GM18507 (cell line): ENCODE data around the gene SUPT3H.

Source experiments
- DNase-seq: peaks from one replicate; pipeline ENCODE4 v3.0.0; 2011; ENCODE audit warnings: low read depth; ENCODE audit not compliant: insufficient read length; ENCODE audit errors: extremely low spot score
- FAIRE-seq: peaks from 2 replicates; lab custom pipeline; 2011; peaks lifted over from hg19 to GRCh38; lab: Jason Lieb, UNC

The SUPT3H gene

DNA sequence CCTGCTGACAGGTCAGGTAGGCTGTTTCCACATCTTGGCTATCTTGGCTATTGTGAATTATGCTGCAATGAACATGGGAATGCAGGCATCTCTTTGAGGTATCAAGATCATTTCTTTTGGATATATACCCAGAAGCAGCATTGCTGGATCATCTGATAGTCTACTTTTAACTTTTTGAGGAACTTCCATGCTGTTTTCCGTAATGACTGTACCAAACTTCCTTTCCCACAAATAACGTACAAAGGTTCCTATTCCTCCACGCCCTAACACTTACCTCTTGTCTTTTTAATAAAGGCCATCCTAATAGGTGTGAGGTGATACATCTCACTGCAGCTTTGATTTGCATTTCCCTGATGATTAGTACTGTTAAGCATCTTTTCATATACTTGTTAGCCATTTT lies 388.3 kb downstream of the SUPT3H start:
- no peak for FAIRE-seq

DNA sequence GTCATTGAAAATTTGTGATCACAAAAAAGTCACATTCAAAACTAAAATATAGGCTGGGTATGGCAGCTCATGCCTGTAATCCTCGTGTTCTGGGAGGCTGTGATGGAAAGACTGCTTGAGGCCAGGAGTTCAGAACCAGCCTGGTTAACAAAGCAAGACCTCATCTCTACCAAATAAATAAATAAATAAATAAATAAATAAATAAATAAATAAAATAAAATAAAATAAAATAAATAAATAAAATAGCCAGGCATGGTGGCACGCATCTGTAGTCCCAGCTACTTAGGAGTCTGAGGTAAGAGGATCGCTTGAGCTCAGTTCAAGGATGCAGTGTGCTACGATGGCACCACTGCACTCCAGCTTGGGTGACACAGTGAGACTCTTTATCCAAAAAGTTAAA lies 392.7 kb downstream of the SUPT3H start:
- DNase-seq (no peak), FAIRE-seq (no peak)

More for the DNA sequence above, 388.3 kb downstream of the SUPT3H start:
- DNase-seq: no peak

GRCh38 chr6:44983467-44984365 lies 394.0 kb downstream of the SUPT3H start:
- no peak for DNase-seq
- no peak for FAIRE-seq

DNA sequence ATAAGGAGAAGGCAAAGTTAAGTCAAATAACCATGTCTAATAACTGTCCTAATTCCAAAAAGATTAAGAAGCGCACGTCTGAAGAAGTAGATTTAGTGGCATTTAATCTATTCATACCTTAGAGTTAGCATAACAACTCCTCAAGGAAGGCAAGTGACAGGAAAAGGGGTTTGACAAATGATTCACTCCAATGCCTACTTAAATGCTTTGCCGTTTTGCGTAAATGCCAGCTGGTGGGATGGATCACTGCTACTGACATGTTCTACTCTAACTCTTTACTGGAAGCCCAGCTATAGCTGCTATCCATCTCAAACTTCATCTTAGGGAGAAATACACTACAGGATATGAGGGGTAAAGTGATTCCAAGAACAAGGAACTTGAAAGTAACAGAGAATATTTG lies 396.9 kb downstream of the SUPT3H start:
- DNase-seq: no peak
- no peak for FAIRE-seq

DNA sequence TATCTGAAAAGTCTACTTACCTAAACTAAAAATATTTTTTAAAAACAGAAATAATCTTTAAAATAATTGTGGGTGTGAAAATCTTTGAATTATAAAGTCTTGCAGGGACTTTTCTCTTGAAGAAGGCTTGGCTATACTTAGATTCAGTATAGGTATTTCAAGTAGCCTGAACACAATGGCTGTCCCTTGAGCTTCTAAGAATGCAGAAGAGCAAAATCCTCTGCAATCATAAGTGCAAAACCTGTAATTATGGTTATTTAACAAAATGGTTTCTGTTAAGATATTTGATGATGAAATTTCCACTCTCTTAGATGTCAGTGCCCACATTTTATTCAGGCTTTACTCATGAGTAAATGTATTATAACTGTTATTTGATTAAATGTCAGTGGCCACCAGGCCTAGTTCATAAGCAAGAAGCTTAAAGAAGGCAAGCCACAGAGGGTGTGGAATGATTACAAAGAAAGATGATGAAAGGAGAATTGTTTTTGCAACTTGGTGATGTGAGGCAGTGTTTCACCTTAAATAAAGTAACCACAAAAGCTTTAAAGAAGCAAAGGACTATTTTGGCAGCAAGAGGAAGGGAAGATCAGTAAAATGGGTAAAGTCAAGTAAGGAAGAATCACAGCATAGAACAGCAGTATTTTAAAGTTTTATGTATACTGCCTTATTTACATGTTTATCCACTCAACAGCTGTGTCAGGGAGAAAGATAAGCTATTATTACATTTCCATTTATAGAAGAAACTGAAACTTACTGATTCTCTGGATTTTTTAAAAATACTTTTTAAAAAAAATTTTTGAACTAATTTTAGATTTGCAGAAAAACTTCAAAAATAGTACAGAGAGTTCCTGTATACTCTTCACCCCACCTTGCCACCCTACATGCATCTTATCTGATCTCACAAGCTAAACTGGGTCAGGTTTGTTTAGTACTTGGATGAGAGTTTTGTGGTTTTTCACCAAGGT lies 400.8 kb downstream of the SUPT3H start:
- FAIRE-seq: peak; percentile 36
- DNase-seq: no peak

- FAIRE-seq: no peak
- DNase-seq: no peak
Measured at GRCh38 chr6:44974511-44974910, 403.2 kb downstream of the SUPT3H start.

- FAIRE-seq: no peak
- DNase-seq: no peak
Measured at GRCh38 chr6:44972709-44973108, 405.0 kb downstream of the SUPT3H start.

DNA sequence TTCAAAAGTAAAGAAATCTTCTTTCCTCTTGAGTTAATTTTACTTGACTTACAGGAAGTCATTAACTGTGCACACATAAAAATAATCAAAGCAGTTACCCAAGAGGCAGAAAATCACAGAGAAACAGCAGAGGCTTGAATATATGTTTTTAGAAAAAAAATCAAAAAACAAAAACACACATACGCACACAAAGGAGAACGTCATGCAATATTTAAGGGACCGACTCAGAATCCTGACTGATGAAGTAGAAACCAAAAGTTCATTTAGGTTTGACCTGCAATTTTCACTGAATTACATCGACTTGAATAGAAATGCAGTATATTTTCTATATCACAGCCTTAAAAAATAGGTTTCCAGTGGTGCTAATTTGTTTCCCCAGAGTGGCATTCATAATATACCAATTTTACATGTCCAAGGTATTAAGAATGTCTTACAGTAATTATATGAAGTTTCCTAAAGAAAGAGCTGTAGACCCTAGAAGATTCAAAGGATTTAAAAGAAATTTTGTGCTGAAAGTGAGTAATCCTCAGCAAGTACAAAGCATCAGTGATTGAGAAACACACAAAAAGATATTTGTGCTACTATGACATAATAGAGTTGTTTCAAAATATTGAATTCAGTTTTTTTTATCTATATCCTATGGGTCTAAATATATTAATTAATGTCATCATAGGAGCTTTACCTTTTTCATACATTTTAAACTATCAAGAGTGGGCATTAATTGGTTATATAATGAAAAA lies 408.1 kb downstream of the SUPT3H start:
- no peak for FAIRE-seq
- DNase-seq: no peak

- DNase-seq: no peak
- no peak for FAIRE-seq
Measured at GRCh38 chr6:44967481-44967880, 410.3 kb downstream of the SUPT3H start.

- FAIRE-seq (no peak), DNase-seq (no peak)
Measured at GRCh38 chr6:44966449-44967092, 411.2 kb downstream of the SUPT3H start.

DNA sequence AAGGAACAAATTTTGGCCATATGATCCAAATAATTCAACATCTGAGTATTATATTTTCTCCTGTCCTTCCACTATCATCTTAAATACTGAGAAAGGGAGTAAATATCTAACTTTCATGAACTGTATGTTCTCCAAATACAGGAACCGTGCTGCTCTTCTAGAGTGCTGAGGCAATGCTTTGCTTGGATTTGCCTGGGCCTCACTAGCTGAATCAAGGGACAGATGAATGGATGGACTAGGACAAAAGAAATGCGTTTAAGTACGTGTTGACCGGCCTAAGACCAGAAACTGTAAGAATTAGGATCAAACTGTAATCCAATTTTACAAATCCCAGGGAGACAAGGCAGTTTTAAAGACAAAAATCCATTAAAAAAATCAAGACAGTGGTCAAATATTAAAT lies 412.0 kb downstream of the SUPT3H start:
- DNase-seq (no peak), FAIRE-seq (no peak)

GRCh38 chr6:44960898-44961297 lies 416.8 kb downstream of the SUPT3H start:
- FAIRE-seq (no peak), DNase-seq (no peak)

DNA sequence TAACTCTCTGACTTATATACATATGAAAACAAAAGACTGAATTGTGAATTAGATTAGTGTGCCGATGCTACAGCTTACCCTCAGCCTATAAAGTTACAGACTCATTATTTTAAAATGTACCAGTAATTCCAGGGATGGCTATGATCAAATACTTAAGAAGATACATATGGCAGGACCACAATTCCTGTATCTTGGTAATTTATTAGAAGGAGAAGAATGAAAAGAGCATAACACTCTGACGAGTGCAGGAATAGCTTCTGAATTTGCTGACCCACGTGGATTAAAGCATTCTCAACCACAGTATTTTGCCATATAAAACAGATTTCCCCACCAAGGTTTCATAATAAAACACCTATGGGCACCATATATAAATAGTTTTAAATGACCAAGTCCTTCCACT lies 418.1 kb downstream of the SUPT3H start:
- DNase-seq (no peak), FAIRE-seq (no peak)

GRCh38 chr6:44957156-44957555 lies 420.6 kb downstream of the SUPT3H start:
- FAIRE-seq (no peak), DNase-seq (no peak)

- FAIRE-seq (no peak), DNase-seq (no peak)
Measured at GRCh38 chr6:44956396-44956795, 421.3 kb downstream of the SUPT3H start.

DNA sequence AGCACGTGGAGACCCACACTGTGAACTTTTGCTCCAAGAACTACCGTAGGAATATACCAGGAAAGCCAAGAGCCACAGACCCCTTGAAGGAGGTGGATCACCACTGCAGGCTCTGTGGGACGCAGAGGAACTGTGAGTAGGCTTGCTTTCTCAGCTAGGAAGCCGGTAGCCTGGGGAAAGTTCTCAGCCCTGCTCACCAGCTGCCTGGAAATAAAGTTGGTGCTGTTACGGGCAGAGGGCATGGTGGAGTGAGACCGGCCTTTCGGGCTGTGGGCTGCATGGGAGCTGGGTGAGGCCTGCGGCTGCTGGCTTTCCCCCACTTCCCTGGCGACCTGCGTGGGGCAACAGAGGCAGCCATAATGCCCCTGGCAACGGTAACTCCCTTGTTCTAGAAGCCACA lies 422.6 kb downstream of the SUPT3H start:
- DNase-seq (no peak), FAIRE-seq (no peak)

GRCh38 chr6:44954281-44954680 lies 423.5 kb downstream of the SUPT3H start:
- DNase-seq (no peak), FAIRE-seq (no peak)

DNA sequence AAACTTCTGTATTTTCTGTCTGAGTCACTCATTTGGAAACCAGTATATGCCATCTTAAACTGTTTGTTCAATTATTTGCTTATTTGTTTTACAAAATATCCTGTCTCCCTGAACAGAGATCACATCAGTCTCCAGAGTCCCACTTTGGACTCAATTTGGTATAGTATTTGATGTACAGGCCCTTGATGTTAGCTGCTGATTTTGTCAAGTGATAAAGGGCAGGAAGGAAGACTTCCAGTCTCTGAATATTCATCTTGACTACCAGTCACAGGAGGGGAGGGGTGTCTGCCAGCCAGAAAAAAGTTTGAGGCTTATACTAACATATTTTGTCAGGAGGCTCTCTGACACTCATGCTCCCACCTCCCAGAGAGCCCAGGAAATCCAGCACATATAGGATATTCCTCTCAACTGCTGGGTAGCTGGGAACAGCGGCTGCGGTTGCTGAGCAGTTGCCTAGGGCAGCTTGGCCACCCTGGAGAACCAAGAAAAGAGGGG lies 426.4 kb downstream of the SUPT3H start:
- DNase-seq (no peak), FAIRE-seq (no peak)

GRCh38 chr6:44949596-44950201 lies 428.0 kb downstream of the SUPT3H start:
- DNase-seq (no peak), FAIRE-seq (no peak)
